ENCODE results near the gene LYZL6.

DNA sequence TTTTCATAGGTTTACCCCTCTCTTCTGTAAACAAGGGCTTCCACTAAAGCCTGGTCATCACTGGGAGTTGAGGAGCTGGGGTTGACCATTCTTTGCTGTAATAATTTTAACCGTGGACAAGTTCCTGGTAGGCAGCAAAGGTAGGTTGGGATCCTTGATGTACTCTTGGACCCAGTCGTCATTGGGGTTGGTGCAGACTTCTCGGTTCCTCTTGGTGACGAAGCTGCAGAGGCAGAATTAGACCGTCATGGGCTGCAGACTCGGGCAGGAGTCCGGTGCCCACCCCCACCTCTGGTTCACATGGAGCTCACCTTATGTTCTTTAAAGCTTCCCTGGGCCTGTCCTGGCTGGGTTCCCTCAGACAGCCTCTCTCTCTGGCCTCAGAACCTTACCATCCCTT is 34.0 kb upstream of the LYZL6 start:
- TF ChIP-seq TARDBP (IDR thresholded peaks at IDR 0.05; ENCODE audit: borderline replicate concordance) (no peak), MEF2A (IDR thresholded peaks at IDR 0.05; ENCODE audit: insufficient read depth, low read depth, low read length) (no peak), FOXM1 (IDR thresholded peaks at IDR 0.05; ENCODE audit: low read depth, low read length) (no peak), FOS (IDR thresholded peaks at IDR 0.05; ENCODE audit: borderline replicate concordance, extremely low read depth, insufficient read length) (no peak), KLF5 (IDR thresholded peaks at IDR 0.05; ENCODE audit: partially characterized antibody) (no peak), POLR2A (IDR thresholded peaks at IDR 0.05; ENCODE audit: low read depth, low read length) (no peak), EZH2 (IDR thresholded peaks at IDR 0.05; ENCODE audit: borderline replicate concordance, control insufficient read depth, low read depth, low read length) (no peak), MYC (IDR thresholded peaks at IDR 0.05; ENCODE audit: insufficient read depth, insufficient read length, insufficient replicate concordance, low read length, severe bottlenecking) (no peak), RCOR1 (conservative IDR thresholded peaks at IDR 0.05; ENCODE audit: low read depth, low read length) (no peak)
- TF ChIP-seq, protein P1, sequence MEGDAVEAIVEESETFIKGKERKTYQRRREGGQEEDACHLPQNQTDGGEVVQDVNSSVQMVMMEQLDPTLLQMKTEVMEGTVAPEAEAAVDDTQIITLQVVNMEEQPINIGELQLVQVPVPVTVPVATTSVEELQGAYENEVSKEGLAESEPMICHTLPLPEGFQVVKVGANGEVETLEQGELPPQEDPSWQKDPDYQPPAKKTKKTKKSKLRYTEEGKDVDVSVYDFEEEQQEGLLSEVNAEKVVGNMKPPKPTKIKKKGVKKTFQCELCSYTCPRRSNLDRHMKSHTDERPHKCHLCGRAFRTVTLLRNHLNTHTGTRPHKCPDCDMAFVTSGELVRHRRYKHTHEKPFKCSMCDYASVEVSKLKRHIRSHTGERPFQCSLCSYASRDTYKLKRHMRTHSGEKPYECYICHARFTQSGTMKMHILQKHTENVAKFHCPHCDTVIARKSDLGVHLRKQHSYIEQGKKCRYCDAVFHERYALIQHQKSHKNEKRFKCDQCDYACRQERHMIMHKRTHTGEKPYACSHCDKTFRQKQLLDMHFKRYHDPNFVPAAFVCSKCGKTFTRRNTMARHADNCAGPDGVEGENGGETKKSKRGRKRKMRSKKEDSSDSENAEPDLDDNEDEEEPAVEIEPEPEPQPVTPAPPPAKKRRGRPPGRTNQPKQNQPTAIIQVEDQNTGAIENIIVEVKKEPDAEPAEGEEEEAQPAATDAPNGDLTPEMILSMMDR (IDR thresholded peaks at IDR 0.05 in 2 of 3, conservative IDR thresholded peaks at IDR 0.05 in 1 of 3; ENCODE audit: control insufficient read depth in 2 of 3, extremely low read depth in 1 of 3, insufficient read depth in 1 of 3, low read depth in 3 of 3, low read length in 3 of 3): no peak
- TF ChIP-seq, protein P2, sequence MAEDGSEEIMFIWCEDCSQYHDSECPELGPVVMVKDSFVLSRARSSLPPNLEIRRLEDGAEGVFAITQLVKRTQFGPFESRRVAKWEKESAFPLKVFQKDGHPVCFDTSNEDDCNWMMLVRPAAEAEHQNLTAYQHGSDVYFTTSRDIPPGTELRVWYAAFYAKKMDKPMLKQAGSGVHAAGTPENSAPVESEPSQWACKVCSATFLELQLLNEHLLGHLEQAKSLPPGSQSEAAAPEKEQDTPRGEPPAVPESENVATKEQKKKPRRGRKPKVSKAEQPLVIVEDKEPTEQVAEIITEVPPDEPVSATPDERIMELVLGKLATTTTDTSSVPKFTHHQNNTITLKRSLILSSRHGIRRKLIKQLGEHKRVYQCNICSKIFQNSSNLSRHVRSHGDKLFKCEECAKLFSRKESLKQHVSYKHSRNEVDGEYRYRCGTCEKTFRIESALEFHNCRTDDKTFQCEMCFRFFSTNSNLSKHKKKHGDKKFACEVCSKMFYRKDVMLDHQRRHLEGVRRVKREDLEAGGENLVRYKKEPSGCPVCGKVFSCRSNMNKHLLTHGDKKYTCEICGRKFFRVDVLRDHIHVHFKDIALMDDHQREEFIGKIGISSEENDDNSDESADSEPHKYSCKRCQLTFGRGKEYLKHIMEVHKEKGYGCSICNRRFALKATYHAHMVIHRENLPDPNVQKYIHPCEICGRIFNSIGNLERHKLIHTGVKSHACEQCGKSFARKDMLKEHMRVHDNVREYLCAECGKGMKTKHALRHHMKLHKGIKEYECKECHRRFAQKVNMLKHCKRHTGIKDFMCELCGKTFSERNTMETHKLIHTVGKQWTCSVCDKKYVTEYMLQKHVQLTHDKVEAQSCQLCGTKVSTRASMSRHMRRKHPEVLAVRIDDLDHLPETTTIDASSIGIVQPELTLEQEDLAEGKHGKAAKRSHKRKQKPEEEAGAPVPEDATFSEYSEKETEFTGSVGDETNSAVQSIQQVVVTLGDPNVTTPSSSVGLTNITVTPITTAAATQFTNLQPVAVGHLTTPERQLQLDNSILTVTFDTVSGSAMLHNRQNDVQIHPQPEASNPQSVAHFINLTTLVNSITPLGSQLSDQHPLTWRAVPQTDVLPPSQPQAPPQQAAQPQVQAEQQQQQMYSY (CRISPR knock-in tag; IDR thresholded peaks at IDR 0.05): no peak
- TF ChIP-seq, protein P3, sequence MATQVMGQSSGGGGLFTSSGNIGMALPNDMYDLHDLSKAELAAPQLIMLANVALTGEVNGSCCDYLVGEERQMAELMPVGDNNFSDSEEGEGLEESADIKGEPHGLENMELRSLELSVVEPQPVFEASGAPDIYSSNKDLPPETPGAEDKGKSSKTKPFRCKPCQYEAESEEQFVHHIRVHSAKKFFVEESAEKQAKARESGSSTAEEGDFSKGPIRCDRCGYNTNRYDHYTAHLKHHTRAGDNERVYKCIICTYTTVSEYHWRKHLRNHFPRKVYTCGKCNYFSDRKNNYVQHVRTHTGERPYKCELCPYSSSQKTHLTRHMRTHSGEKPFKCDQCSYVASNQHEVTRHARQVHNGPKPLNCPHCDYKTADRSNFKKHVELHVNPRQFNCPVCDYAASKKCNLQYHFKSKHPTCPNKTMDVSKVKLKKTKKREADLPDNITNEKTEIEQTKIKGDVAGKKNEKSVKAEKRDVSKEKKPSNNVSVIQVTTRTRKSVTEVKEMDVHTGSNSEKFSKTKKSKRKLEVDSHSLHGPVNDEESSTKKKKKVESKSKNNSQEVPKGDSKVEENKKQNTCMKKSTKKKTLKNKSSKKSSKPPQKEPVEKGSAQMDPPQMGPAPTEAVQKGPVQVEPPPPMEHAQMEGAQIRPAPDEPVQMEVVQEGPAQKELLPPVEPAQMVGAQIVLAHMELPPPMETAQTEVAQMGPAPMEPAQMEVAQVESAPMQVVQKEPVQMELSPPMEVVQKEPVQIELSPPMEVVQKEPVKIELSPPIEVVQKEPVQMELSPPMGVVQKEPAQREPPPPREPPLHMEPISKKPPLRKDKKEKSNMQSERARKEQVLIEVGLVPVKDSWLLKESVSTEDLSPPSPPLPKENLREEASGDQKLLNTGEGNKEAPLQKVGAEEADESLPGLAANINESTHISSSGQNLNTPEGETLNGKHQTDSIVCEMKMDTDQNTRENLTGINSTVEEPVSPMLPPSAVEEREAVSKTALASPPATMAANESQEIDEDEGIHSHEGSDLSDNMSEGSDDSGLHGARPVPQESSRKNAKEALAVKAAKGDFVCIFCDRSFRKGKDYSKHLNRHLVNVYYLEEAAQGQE (IDR thresholded peaks at IDR 0.05; ENCODE audit: low read depth, low read length): no peak
